ENCODE measurements around the gene SCN1B.

Gene SCN1B

GRCh38 chr19:35009424-35010415, 20.6 kb upstream of the SCN1B start:
- H3K27ac ChIP-seq: no peak overlapping the region
- H3K4me3 ChIP-seq (ENCODE audit: low read depth, low read length): no peak overlapping the region
- H3K36me3 ChIP-seq (replicated peaks): peaks cover 38% of the 10 kb centered on the region
- TF ChIP-seq CTCF (IDR thresholded peaks at IDR 0.05; ENCODE audit: low read depth, low read length, missing control alignments): no peak
- in situ Hi-C loops (cut with HindIII; ENCODE audit: low pct_ligation_motif_present, low sequenced_read_pairs): no loop called here
- H3K27me3 ChIP-seq (replicated peaks): no peaks in the 10 kb centered on the region
- DNase-seq: no peak

- no peak for TF ChIP-seq CTCF (IDR thresholded peaks at IDR 0.05; ENCODE audit: low read depth, low read length, missing control alignments)
- no peaks in the 10 kb centered on the region for H3K27me3 ChIP-seq (replicated peaks)
- no peak overlapping the region for H3K4me3 ChIP-seq (ENCODE audit: low read depth, low read length)
- in situ Hi-C loops (cut with HindIII; ENCODE audit: low pct_ligation_motif_present, low sequenced_read_pairs): no loop called here
- no peak overlapping the region for H3K27ac ChIP-seq
- DNase-seq: no peak
- H3K36me3 ChIP-seq (replicated peaks): peaks cover 47% of the 10 kb centered on the region
Measured at GRCh38 chr19:35011091-35011689, 19.1 kb upstream of the SCN1B start.

- peaks cover 47% of the 10 kb centered on the region for H3K36me3 ChIP-seq (replicated peaks)
Measured at GRCh38 chr19:35011737-35012682, 18.3 kb upstream of the SCN1B start.

GRCh38 chr19:35013041-35013819, 17.0 kb upstream of the SCN1B start:
- in situ Hi-C loops (cut with HindIII; ENCODE audit: low pct_ligation_motif_present, low sequenced_read_pairs): no loop called here
- Histone ChIP-seq H3K27me3 (replicated peaks) (no peaks in the 10 kb centered on the region), H3K4me3 (ENCODE audit: low read depth, low read length) (no peak overlapping the region), H3K36me3 (replicated peaks) (peaks cover 51% of the 10 kb centered on the region), H3K27ac (no peak overlapping the region)
- peak; percentile 40 for DNase-seq
- TF ChIP-seq CTCF (IDR thresholded peaks at IDR 0.05; ENCODE audit: low read depth, low read length, missing control alignments): peak; percentile 98

More at GRCh38 chr19:35011737-35012682, 18.3 kb upstream of the SCN1B start:
- no peak for DNase-seq
- no peak for TF ChIP-seq CTCF (IDR thresholded peaks at IDR 0.05; ENCODE audit: low read depth, low read length, missing control alignments)
- no peak overlapping the region for H3K27ac ChIP-seq
- H3K27me3 ChIP-seq (replicated peaks): no peaks in the 10 kb centered on the region
- in situ Hi-C loops (cut with HindIII; ENCODE audit: low pct_ligation_motif_present, low sequenced_read_pairs): no loop called here
- no peak overlapping the region for H3K4me3 ChIP-seq (ENCODE audit: low read depth, low read length)

Data from brain microvascular endothelial cell (primary cell).